Endothelial cell of umbilical vein (primary cell): ENCODE results near the gene PPM1H. TPM values are rescaled to one million over a fixed set of nuclear protein-coding genes. Genes with fewer than 3 reads are reported as not detected.

Experiments
- BruUV-seq: library from RNA; stranded (reverse); fragments of 400-500 nt; replicated peaks from 2 replicates; lab custom pipeline; 2021; lab: Mats Ljungman, UMichigan
- CTCF ChIA-PET: fragments of 300-600, 350-600 bp; sonication (Branson Sonifier 250); formaldehyde crosslinking; loops from one replicate; lab custom pipeline; 2021; ENCODE audit warnings: antibody characterized with exemption, inconsistent platforms; lab: Charles Lee
- POLR2A ChIA-PET: fragments of 300-600, 350-600 bp; sonication (Branson Sonifier 250); formaldehyde crosslinking; loops from one replicate; lab custom pipeline; 2021; ENCODE audit warnings: antibody characterized with exemption, inconsistent platforms; lab: Charles Lee
- DNase-seq: peaks from one replicate; pipeline ENCODE4 v3.0.0-alpha.2; 2011; ENCODE audit warnings: low read depth, low spot score
- FAIRE-seq: peaks from 2 replicates; lab custom pipeline; 2011; peaks lifted over from hg19 to GRCh38; lab: Jason Lieb, UNC
- H2AFZ ChIP-seq: 2 replicates; pipeline ENCODE4 v1.6.0; 2012; ENCODE audit warnings: low read depth, low read length, control low read depth, inconsistent platforms
- H3K27ac ChIP-seq: 2 replicates; pipeline ENCODE4 v1.5.1; 2011; ENCODE audit warnings: low read depth, mild to moderate bottlenecking, control low read depth, low read length, moderate library complexity; ENCODE audit not compliant: insufficient read depth
- H3K27me3 ChIP-seq, 2 experiments: 2 replicates each; pipeline versions ENCODE4 v1.6.0 to v1.6.1; 2011; ENCODE audit warnings: low read length in 2 of 2, mixed read lengths in 1 of 2; ENCODE audit not compliant: control insufficient read depth in 2 of 2, insufficient read depth in 2 of 2
- H3K36me3 ChIP-seq, 2 experiments: 2 replicates in 1 of 2; 3 replicates in 1 of 2; pipeline ENCODE4 v1.5.1; 2011; ENCODE audit warnings: low read length in 2 of 2, mild to moderate bottlenecking in 1 of 2, moderate library complexity in 1 of 2; ENCODE audit not compliant: control insufficient read depth in 2 of 2, insufficient read depth in 2 of 2; ENCODE audit errors: extremely low read depth in 1 of 2
- H3K4me1 ChIP-seq: 3 replicates; pipeline ENCODE4 v1.5.1; 2011; ENCODE audit warnings: mild to moderate bottlenecking, low read length; ENCODE audit not compliant: control insufficient read depth, insufficient read depth; ENCODE audit errors: extremely low read depth
- H3K4me2 ChIP-seq: 2 replicates; pipeline ENCODE4 v1.6.1; 2011; ENCODE audit warnings: low read length, control low read depth, mixed read lengths; ENCODE audit not compliant: insufficient read depth
- H3K4me3 ChIP-seq, 3 experiments: fragments of 200-600 bp in 1 of 3; sonication (generic), shearing (Covaris generic) in 1 of 3; replicated peaks in 1 of 3; 2 replicates each; pipeline ENCODE4 v1.5.1; 2011 to 2016; ENCODE audit warnings: control low read depth in 3 of 3, low read length in 3 of 3, mild to moderate bottlenecking in 2 of 3, inconsistent platforms in 1 of 3, low read depth in 1 of 3, moderate library complexity in 1 of 3; ENCODE audit not compliant: insufficient read depth in 1 of 3
- H3K79me2 ChIP-seq: 2 replicates; pipeline ENCODE4 v1.6.0; 2012; ENCODE audit warnings: low read length, inconsistent platforms; ENCODE audit not compliant: control insufficient read depth, insufficient read depth
- H3K9ac ChIP-seq: replicated peaks from 2 replicates; pipeline ENCODE3; 2011; ENCODE audit warnings: low read length, control low read depth; ENCODE audit not compliant: insufficient read depth; ENCODE audit errors: extremely low read depth
- H3K9me1 ChIP-seq: replicated peaks from 3 replicates; pipeline ENCODE4 v1.6.0; 2011; ENCODE audit warnings: mild to moderate bottlenecking, low read length; ENCODE audit not compliant: control insufficient read depth, insufficient read depth; ENCODE audit errors: extremely low read depth
- H3K9me3 ChIP-seq: replicated peaks from 2 replicates; pipeline ENCODE4 v1.5.1; 2012; ENCODE audit warnings: low read length, inconsistent platforms; ENCODE audit not compliant: control insufficient read depth, insufficient read depth
- H4K20me1 ChIP-seq: replicated peaks from 2 replicates; pipeline ENCODE3; 2011; ENCODE audit warnings: mild to moderate bottlenecking, low read length; ENCODE audit not compliant: control insufficient read depth, insufficient read depth; ENCODE audit errors: extremely low read depth
- CTCF ChIP-seq, 2 donors: IDR thresholded peaks; 1 replicate in 1 of 2; 2 replicates in 1 of 2; pipeline ENCODE4 v1.5.1; 2011; ENCODE audit warnings: low read length in 2 of 2, mild to moderate bottlenecking in 2 of 2, moderate library complexity in 2 of 2, control low read depth in 1 of 2, inconsistent platforms in 1 of 2, low read depth in 1 of 2; ENCODE audit not compliant: insufficient read depth in 1 of 2; ENCODE audit errors: extremely low read depth in 1 of 2
- EZH2 ChIP-seq: IDR thresholded peaks from 2 replicates; pipeline ENCODE4 v1.6.1; 2012; ENCODE audit warnings: borderline replicate concordance, low read depth, mild to moderate bottlenecking, moderate library complexity, low read length, inconsistent platforms; ENCODE audit not compliant: severe bottlenecking
- FOS ChIP-seq: IDR thresholded peaks from 2 replicates; pipeline ENCODE4 v1.6.1; 2011; ENCODE audit warnings: mild to moderate bottlenecking, low read length, moderate library complexity, borderline replicate concordance; ENCODE audit not compliant: insufficient read depth
- GATA2 ChIP-seq: IDR thresholded peaks from 2 replicates; pipeline ENCODE4 v1.7.0; 2011; ENCODE audit warnings: low read depth, mild to moderate bottlenecking, moderate library complexity, mixed read lengths, low read length; ENCODE audit not compliant: insufficient read length, insufficient read depth
- JUN ChIP-seq: IDR thresholded peaks from 2 replicates; pipeline ENCODE4 v1.6.1; 2011; ENCODE audit warnings: borderline replicate concordance, low read depth; ENCODE audit not compliant: insufficient read length, insufficient read depth
- MYC ChIP-seq: IDR thresholded peaks from one replicate; pipeline ENCODE4 v1.6.1; 2011; ENCODE audit warnings: mild to moderate bottlenecking, low read depth, low read length
- POLR2A ChIP-seq: IDR thresholded peaks from 2 replicates; pipeline ENCODE4 v1.6.1; 2012; ENCODE audit warnings: low read depth, mild to moderate bottlenecking, control low read depth, low read length
- POLR2AphosphoS5 ChIP-seq: IDR thresholded peaks from 2 replicates; pipeline ENCODE4 v1.6.1; 2012; ENCODE audit warnings: low read depth, mild to moderate bottlenecking, control low read depth, low read length, moderate library complexity; ENCODE audit not compliant: insufficient read depth
- dilution Hi-C: fragments of 300-500 bp; cut with MboI; formaldehyde crosslinking; loops from one replicate; pipeline ENCODE4 v1.15.0; 2019; ENCODE audit warnings: low sequenced_read_pairs; ENCODE audit not compliant: extremely low pct_ligation_motif_present
- intact Hi-C: fragments of 100-400 bp; cut with micrococcal nuclease; formaldehyde crosslinking; loops from one replicate; pipeline ENCODE4 v1.10.0; 2022
- polyA plus RNA-seq, 4 experiments: library from polyadenylated mRNA; depleted of rRNA in 3 of 4; stranded (reverse) in 3 of 4; unstranded in 1 of 4; fragments of >200 nt; gene quantifications; 2 replicates each; pipeline versions ENCODE4 v1.2.1 to v1.2.3, GENCODE V29; 2011 to 2012; ENCODE audit warnings: missing spikeins in 1 of 4
- total RNA-seq: library from RNA; stranded (reverse); gene quantifications from 2 replicates; pipeline ENCODE4 v1.2.3, GENCODE V29; 2021
- TF ChIP-seq, protein P1 (sequence below): IDR thresholded peaks from 2 replicates; pipeline ENCODE4 v1.6.1; 2011; ENCODE audit not compliant: insufficient read depth, insufficient read length

PPM1H gene
- total and polyA plus RNA-seq, 2 donors (not counting 3 experiments of a cell fraction or from before 2014, with no cell fraction given): 1.0 to 7.2 TPM

DNA sequence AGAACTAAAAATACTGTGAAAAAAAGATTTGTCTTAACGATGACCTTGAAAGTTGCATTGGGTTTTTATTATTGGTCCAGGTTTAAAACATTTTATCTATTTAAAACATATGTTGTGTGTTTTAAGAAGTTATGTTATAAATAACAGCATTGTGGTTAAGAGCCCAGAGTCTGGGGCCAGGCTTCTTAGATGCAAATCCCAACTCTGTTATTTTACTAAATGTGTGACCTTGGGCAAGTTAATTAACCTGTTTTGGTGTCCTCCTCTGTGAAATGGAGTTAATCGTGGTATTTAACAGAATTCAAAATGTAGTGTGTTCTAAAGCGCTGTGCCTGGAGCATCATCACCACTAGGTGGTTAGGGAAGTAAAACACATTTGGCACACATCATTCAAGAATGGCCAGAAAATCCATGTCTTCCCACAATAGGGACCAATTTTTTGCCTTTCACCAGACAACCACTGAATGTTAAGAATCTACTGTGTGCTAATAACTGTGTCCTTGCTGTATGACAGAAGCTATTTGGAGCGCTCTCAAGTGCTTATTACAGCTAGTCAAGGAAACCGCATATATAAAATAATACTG, 335.0 kb downstream of the PPM1H start:
- Histone ChIP-seq H3K9me1 (no peaks in the 10 kb centered on the region), H2AFZ (no peak overlapping the region), H3K79me2 (peaks cover 23% of the 10 kb centered on the region), H3K27ac (no peak overlapping the region), H4K20me1 (no peaks in the 10 kb centered on the region), H3K9me3 (no peaks in the 10 kb centered on the region), H3K36me3 (no peaks in the 10 kb centered on the region), H3K4me1 (peaks cover 5% of the 10 kb centered on the region), H3K27me3 (no peaks in the 10 kb centered on the region), H3K4me3 (no peak overlapping the region), H3K4me2 (no peak overlapping the region), H3K9ac (no peak overlapping the region)
- intact Hi-C loops: loop anchor here (5.0 to 10.0 kb wide), 3 partner anchors 133 to 465 kb away; partner anchors contain the start of gene MON2
- TF ChIP-seq, protein P1, sequence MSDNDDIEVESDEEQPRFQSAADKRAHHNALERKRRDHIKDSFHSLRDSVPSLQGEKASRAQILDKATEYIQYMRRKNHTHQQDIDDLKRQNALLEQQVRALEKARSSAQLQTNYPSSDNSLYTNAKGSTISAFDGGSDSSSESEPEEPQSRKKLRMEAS: no peak
- peak in 1 of 2 donors; percentile 7 for TF ChIP-seq CTCF (IDR thresholded peaks at IDR 0.05; ENCODE audit: extremely low read depth in 1 of 2, insufficient read depth in 1 of 2, low read depth in 1 of 2, low read length in 2 of 2)
- dilution Hi-C loops: loop anchor here (25.0 kb wide), 1 partner anchor 187 kb away; no protein-coding TSS in a partner anchor
- no peak for DNase-seq
- FAIRE-seq: no peak
- ChIA-PET POLR2A (no interaction called here), CTCF (interaction anchor here (0.8 to 1.6 kb wide), 5 partner anchors 17 to 194 kb away, joined by 3 to 7 read pairs (median 4); no protein-coding TSS in a partner anchor)
- no TSS peak for BruUV-seq

GRCh38 chr12:62598846-62599245, 336.1 kb downstream of the PPM1H start:
- Histone ChIP-seq H3K79me2 (peaks cover 12% of the 10 kb centered on the region), H3K9ac (no peak overlapping the region), H3K36me3 (no peaks in the 10 kb centered on the region), H3K9me3 (no peaks in the 10 kb centered on the region), H3K9me1 (no peaks in the 10 kb centered on the region), H3K27me3 (no peaks in the 10 kb centered on the region), H3K27ac (no peak overlapping the region), H2AFZ (no peak overlapping the region), H3K4me1 (peaks cover 5% of the 10 kb centered on the region), H3K4me2 (no peak overlapping the region), H4K20me1 (no peaks in the 10 kb centered on the region), H3K4me3 (no peak overlapping the region)
- no TSS peak for BruUV-seq
- ChIA-PET POLR2A (no interaction called here), CTCF (interaction anchor here (1.4 kb wide), 1 partner anchor 17 kb away, joined by 6 read pairs; no protein-coding TSS in a partner anchor)
- dilution Hi-C loops (no loop called here), intact Hi-C loops (no loop called here)
- no peak for DNase-seq
- TF ChIP-seq POLR2A (no peak), EZH2 (no peak), JUN (no peak), MYC (no peak), CTCF (IDR thresholded peaks at IDR 0.05; ENCODE audit: extremely low read depth in 1 of 2, insufficient read depth in 1 of 2, low read depth in 1 of 2, low read length in 2 of 2) (no peak), POLR2AphosphoS5 (no peak), GATA2 (no peak), FOS (no peak)
- TF ChIP-seq, protein P1: no peak
- FAIRE-seq: no peak
